RPMI8226 (cell line): ENCODE results near the gene CHIA.

Experiments used
- DNase-seq: peaks from one replicate; pipeline ENCODE4 v3.0.0-alpha.2; 2015

The CHIA gene

DNA sequence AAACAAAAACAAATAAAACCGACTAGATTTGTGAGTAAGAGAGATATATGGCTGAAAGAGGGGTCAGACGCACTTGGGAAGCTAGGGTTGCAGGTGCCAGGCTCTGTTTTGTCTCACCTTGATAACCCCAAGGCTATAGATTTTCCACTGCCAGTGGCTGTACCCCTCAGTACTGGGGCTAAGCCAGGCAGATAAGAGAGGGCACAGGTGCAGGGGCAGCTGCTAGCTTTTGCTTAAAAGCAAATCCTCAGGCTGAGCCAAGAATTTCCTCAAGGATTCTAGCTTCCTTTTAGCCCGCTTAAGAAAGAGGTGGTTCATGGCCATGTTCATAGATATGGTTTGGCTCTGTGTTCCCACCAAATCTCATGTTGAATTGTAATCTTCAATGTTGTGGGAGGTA, 79.0 kb downstream of the CHIA start:
- DNase-seq: no peak
